Measurements from ENCODE around the gene PYCR2. TPM values are rescaled to one million over a fixed set of nuclear protein-coding genes. Genes with fewer than 3 reads are reported as not detected.

PYCR2 gene
- total RNA-seq, 1 donor from 2014 or later: 109 TPM

DNA sequence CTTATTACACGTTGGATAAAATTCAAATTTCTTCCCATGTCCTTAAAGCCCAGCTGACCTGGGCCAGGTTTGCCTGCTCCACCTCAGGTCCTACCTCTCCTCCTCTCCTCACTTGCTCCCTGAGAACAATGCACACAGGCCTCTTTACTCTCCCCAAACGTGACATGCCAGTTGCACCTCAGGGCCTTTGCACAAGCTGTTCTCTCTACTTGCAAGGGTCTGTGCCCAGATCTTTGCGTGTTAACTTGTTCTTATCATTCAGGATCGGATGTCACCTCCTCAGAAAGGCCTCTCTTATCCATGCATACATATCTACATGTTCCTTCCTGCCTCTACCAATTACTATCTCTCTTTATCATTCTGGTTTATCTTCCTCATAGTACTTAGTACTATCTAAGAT is 20.4 kb downstream of the PYCR2 start:
- ATAC-seq (ENCODE audit: low read depth) (no peak), DNase-seq (no peak)
- ChIA-PET CTCF (interaction anchor here (1.2 kb wide), 1 partner anchor 21 kb away, joined by 3 read pairs; the partner anchor contains the start of gene TMEM63A), POLR2A (interaction anchor here (0.7 kb wide), 1 partner anchor 12 kb away, joined by 4 read pairs; no protein-coding TSS in a partner anchor)
- no peaks in the 10 kb centered on the region for H3K27me3 Mint-ChIP-seq
- H3K36me3 Mint-ChIP-seq (ENCODE audit: low read depth): no peaks in the 10 kb centered on the region
- H3K4me3 Mint-ChIP-seq: no peak overlapping the region
- H3K4me1 Mint-ChIP-seq: peaks cover 7% of the 10 kb centered on the region
- intact Hi-C loops (cut with micrococcal nuclease): no loop called here
- TF ChIP-seq, protein P1, sequence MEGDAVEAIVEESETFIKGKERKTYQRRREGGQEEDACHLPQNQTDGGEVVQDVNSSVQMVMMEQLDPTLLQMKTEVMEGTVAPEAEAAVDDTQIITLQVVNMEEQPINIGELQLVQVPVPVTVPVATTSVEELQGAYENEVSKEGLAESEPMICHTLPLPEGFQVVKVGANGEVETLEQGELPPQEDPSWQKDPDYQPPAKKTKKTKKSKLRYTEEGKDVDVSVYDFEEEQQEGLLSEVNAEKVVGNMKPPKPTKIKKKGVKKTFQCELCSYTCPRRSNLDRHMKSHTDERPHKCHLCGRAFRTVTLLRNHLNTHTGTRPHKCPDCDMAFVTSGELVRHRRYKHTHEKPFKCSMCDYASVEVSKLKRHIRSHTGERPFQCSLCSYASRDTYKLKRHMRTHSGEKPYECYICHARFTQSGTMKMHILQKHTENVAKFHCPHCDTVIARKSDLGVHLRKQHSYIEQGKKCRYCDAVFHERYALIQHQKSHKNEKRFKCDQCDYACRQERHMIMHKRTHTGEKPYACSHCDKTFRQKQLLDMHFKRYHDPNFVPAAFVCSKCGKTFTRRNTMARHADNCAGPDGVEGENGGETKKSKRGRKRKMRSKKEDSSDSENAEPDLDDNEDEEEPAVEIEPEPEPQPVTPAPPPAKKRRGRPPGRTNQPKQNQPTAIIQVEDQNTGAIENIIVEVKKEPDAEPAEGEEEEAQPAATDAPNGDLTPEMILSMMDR (IDR thresholded peaks at IDR 0.05): no peak
- no peak overlapping the region for H3K27ac Mint-ChIP-seq
- H3K9me3 Mint-ChIP-seq: peaks cover 2% of the 10 kb centered on the region

DNA sequence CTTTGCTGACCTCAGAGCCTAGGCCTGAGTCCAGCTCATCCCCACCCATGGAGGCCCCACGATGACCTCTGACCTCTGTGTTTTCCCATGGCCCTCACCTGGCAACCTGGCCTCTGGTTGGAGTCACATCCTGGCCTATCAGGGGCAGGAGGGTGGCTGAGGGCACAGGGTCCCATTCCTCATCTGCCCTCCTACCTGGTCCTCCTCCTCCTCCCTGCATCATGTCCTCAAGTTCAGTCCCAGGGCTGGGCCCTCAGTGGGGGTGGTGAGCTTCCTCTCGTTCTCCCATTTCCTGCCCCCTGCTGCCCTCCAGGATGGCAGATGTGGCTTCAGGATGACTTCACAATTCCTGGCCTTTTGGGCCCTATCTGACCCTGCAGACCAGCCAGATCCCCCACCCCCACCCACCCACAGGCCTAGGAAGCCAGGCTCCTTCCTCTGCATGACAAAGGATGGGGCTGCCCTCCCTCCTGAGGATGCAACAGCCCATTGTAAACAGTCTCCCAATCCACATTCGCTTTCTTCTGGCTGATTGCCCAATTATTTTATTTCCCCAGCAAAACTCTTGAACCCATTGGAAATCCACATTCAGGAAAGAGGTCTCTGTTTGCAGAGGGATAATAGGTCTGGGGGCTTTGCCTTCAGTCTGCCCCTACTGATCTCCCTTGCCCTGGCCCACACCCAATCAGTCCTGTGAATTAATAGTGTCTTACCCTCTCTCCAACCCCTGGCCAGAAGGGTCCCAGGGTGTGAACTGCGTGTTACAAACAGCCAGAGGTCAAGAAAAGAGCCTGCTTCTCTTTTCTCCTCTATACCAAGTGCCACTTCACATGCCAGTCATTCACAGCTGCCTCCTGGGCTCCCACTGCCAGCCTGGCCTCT is 24.8 kb downstream of the PYCR2 start:
- Mint-ChIP-seq H3K9me3 (peaks cover 2% of the 10 kb centered on the region), H3K27me3 (no peaks in the 10 kb centered on the region), H3K27ac (peak overlapping the region; percentile 70), H3K4me3 (no peak overlapping the region), H3K36me3 (ENCODE audit: low read depth) (no peaks in the 10 kb centered on the region), H3K4me1 (peaks cover 37% of the 10 kb centered on the region)
- ATAC-seq (ENCODE audit: low read depth): no peak
- TF ChIP-seq, protein P1 (IDR thresholded peaks at IDR 0.05): no peak
- POLR2A ChIA-PET: interaction anchor here (2.6 kb wide), 1 partner anchor 122 kb away, joined by 16 read pairs; the partner anchor contains the start of gene SRP9
- no peak for DNase-seq
- CTCF ChIA-PET: no interaction called here
- intact Hi-C loops (cut with micrococcal nuclease): no loop called here

DNA sequence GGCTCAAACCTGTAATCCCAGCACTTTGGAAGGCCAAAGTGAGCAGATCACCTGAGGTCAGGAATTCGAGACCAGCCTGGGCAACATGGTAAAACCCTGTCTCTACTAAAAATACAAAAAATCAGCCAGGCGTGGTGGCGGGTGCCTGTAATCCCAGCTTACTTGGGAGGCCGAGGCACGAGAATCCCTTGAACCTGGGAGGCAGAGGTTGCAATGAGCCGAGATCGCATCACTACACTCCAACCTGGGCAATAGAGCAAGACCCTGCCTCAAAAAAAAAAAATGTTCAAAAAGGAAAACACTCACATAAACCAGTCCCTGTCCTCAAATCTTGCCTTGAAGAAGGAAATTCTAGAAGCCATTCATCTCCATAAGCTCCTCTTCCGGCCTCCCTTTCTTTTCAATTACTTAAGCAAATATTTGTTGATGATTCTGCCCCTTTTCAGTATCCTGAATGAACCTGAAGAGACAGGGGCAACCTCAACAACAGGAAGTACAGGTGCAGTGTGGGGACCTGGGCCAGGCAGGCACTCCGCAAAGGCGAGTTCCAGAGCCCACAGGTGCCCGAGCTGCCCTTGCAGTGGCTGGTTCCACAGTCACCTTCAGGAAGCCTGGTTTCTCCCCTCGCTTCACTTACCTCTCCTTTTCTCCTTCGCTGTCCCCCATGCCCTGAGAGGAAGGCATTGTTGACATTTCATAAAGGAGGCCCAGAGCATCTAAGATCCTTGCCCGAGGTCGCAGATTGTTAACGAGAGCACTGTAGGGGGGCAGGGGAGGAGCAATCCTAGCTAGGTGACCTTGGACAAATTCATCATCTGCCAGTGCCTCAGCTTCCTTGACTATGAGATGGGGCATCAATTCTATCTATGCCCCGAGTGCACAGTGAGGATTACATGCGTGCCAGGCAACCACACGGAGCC is 26.2 kb downstream of the PYCR2 start:
- intact Hi-C loops (cut with micrococcal nuclease): loop anchor here (1.0 kb wide), 4 partner anchors 16 to 423 kb away; partner anchors contain the start of genes SRP9 and TMEM63A
- DNase-seq (no peak), ATAC-seq (ENCODE audit: low read depth) (no peak)
- peak overlapping the region; percentile 95 for H3K27ac Mint-ChIP-seq
- no peaks in the 10 kb centered on the region for H3K27me3 Mint-ChIP-seq
- TF ChIP-seq, protein P1 (IDR thresholded peaks at IDR 0.05): no peak
- H3K9me3 Mint-ChIP-seq: no peaks in the 10 kb centered on the region
- no peaks in the 10 kb centered on the region for H3K36me3 Mint-ChIP-seq (ENCODE audit: low read depth)
- POLR2A ChIA-PET: interaction anchor here (0.7 to 7.5 kb wide), 10 partner anchors 9 to 430 kb away, joined by 3 to 93 read pairs (median 6); partner anchors contain the start of genes H3-3A, LEFTY1, PYCR2 and SDE2
- peaks cover 37% of the 10 kb centered on the region for H3K4me1 Mint-ChIP-seq
- CTCF ChIA-PET: interaction anchor here (1.0 to 2.2 kb wide), 6 partner anchors 13 to 423 kb away, joined by 3 to 10 read pairs (median 4); partner anchors contain the start of genes SRP9 and TMEM63A
- H3K4me3 Mint-ChIP-seq: peak overlapping the region; percentile 48

DNA sequence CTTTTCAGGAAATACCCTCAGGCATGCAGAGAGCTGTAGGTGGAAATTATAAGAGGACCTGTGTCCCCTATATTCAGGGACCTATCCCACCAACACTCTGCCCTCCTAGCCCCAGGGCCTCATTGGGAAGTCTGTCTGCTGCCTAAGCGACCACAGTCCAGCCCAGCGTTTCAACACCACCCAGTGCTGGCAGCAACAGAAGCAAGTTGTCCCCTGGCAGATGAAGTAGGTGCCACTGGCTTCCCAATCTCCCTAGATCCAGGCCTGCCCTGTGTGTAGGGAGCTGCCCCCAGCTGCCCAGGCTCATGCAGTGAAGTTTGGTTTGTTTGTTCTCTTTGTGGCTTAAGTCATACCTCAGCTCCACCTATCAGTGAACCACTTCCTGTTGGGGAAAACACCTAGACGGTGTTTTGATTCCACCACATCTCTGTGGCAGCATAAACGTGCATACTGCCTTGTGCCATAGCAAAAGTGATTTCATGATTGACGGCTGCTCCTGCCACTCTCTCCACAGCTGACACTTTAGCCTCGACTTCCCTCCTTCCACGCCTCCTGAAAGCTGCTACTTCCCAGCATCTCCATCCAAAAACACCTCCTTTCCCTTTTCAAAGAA is 27.0 kb downstream of the PYCR2 start:
- ATAC-seq (ENCODE audit: low read depth) (peak; percentile 99), DNase-seq (peak; percentile 34)
- ChIA-PET POLR2A (interaction anchor here (0.6 to 7.5 kb wide), 11 partner anchors 8 to 430 kb away, joined by 3 to 93 read pairs (median 6); partner anchors contain the start of genes H3-3A, LEFTY1, PYCR2 and SDE2), CTCF (interaction anchor here (1.0 to 2.2 kb wide), 6 partner anchors 14 to 422 kb away, joined by 3 to 10 read pairs (median 4); partner anchors contain the start of genes SRP9 and TMEM63A)
- no peaks in the 10 kb centered on the region for H3K27me3 Mint-ChIP-seq
- TF ChIP-seq, protein P1 (IDR thresholded peaks at IDR 0.05): no peak
- intact Hi-C loops (cut with micrococcal nuclease): loop anchor here (1.0 kb wide), 4 partner anchors 15 to 422 kb away; partner anchors contain the start of genes SRP9 and TMEM63A
- H3K36me3 Mint-ChIP-seq (ENCODE audit: low read depth): no peaks in the 10 kb centered on the region
- peak overlapping the region; percentile 95 for H3K27ac Mint-ChIP-seq
- H3K4me3 Mint-ChIP-seq: peak overlapping the region; percentile 48
- no peaks in the 10 kb centered on the region for H3K9me3 Mint-ChIP-seq
- H3K4me1 Mint-ChIP-seq: peaks cover 37% of the 10 kb centered on the region

Measured in activated B cell treated with CpG ODN at 0.5 μM for 24 hours (primary cell).